Measurements from ENCODE around the gene RPTOR. TPM values are rescaled to one million over a fixed set of nuclear protein-coding genes. Genes with fewer than 3 reads are reported as not detected.

Gene RPTOR
- total RNA-seq, 1 donor from 2014 or later = 62.4 TPM

DNA sequence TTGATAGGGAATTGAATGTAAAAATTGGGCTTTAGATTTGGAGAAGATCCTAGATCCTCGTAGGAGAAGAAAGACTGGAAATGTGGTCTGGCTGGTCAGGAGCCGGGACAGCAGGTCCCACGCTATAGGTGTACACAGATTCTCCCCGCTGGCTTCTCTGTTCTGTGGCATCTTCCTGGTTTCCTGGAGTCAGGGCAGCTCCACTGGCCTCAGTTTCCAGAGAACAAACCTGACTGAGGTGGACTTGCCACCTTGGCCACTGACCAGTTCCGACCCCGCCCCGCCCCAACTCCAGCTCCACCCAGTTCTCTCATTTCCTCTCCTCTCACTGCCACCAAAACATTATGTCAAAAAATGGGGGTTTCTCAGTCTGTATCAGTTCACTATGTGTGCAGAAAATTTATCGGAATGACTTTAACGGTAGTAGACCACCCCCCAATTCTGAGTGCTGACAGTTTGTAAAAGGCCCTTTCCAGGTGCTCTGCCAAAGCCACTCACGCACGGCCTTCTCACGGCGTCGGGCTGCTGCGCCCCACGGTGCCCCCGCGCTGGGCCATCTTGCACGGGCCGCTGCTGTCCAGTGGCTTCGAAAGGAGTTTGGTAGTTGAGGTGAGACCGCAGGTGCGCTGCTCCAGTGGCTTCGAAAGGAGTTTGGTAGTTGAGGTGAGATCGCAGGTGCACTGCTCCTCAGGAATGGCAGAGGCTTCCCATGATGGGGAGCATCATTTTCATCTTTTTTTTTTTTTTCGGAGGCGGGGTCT is 285.6 kb downstream of the RPTOR start:
- Mint-ChIP-seq H3K36me3 (ENCODE audit: low read depth) (peaks cover 53% of the 10 kb centered on the region), H3K9me3 (no peaks in the 10 kb centered on the region), H3K4me1 (ENCODE audit: low read depth) (peaks cover 51% of the 10 kb centered on the region), H3K27ac (peak overlapping the region; percentile 20), H3K4me3 (ENCODE audit: low read depth) (no peak overlapping the region), H3K27me3 (ENCODE audit: low read depth) (no peaks in the 10 kb centered on the region)
- intact Hi-C loops (cut with micrococcal nuclease) = no loop called here
- DNase-seq (ENCODE audit: low spot score) = no peak

DNA sequence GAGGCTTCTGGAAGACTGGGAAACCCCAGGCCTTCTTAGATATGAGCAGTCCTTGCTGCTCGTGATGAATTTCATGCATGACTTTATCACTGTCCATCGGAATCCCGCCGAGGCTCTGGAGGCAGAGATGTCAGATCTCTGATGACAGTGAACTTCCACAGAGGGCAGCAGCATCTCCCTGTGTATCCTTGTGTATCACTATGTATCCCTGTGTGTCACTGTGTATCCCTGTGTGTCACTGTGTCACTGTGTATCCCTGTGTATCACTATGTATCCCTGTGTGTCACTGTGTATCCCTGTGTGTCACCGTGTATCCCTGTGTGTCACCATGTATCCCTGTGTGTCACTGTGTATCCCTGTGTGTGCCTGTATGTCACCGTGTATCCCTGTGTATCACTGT is 286.9 kb downstream of the RPTOR start:
- peak overlapping the region; percentile 57 for H3K4me3 Mint-ChIP-seq (ENCODE audit: low read depth)

DNA sequence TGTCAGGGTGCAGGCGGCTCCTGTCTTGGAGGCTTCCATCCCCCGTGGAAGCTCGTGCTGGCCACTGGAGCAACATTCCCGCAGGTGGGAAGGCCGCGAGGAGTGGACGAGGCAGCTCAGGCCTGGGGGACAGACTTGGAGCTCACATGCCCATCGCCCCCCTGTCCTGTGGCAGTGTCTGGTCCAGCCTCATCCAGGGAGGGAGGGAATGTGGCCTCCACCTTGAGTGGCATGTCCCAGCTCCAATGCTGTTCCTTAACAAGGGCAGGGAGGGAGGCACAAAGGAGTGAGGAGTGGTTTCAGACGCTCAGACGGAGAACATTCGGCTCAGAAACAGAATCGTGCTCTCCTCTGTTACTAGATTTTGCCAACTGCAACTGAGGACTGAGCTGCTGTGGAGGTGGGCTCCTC is 287.6 kb downstream of the RPTOR start:
- intact Hi-C loops (cut with micrococcal nuclease) = loop anchor here (1.0 to 2.0 kb wide), 3 partner anchors 15 to 45 kb away; no protein-coding TSS in a partner anchor
- no peaks in the 10 kb centered on the region for H3K27me3 Mint-ChIP-seq (ENCODE audit: low read depth)
- H3K27ac Mint-ChIP-seq = peak overlapping the region; percentile 94
- no peak for DNase-seq (ENCODE audit: low spot score)
- H3K9me3 Mint-ChIP-seq = no peaks in the 10 kb centered on the region
- H3K4me1 Mint-ChIP-seq (ENCODE audit: low read depth) = peaks cover 51% of the 10 kb centered on the region
- peak overlapping the region; percentile 77 for H3K4me3 Mint-ChIP-seq (ENCODE audit: low read depth)
- H3K36me3 Mint-ChIP-seq (ENCODE audit: low read depth) = peaks cover 49% of the 10 kb centered on the region

More for the DNA sequence above, 286.9 kb downstream of the RPTOR start:
- Mint-ChIP-seq H3K27me3 (ENCODE audit: low read depth) (no peaks in the 10 kb centered on the region), H3K9me3 (no peaks in the 10 kb centered on the region), H3K4me1 (ENCODE audit: low read depth) (peaks cover 56% of the 10 kb centered on the region), H3K36me3 (ENCODE audit: low read depth) (peaks cover 55% of the 10 kb centered on the region), H3K27ac (peak overlapping the region; percentile 94)
- intact Hi-C loops (cut with micrococcal nuclease) = no loop called here
- DNase-seq (ENCODE audit: low spot score) = no peak

DNA sequence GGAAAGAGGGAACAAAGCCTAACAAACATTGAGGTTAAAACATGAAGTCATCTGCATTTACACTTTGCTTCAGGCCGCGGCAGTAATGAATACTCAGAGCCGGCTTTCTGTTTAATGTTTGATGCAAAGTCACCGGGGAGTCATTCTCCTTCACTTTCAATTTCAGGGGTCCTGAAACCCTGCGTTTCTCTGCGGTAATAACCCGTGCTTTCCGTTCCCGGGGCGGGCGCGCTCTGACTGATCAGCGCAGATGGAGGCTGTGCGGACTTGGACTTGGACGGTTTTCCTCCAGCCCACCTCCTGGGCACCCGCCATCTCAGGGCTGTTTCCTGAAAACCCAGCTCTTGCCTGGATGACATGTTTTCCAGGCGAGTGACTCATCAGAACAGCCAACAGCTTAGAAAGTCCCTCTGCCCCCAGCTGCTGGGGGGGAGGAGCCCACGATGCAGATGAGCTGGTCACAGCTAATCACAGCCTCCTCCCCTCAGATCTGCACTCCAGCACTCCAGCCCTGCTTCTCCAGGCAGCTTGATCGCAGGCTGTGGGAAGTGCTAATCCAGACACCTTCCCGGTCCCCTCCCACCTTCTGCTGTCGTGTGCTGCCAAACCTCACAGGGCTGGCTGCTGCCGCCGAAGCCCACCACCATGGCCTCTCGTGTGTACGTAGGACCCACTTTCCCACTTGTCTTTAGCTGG is 288.4 kb downstream of the RPTOR start:
- Mint-ChIP-seq H3K27me3 (ENCODE audit: low read depth) (no peaks in the 10 kb centered on the region), H3K27ac (peak overlapping the region; percentile 94), H3K9me3 (no peaks in the 10 kb centered on the region), H3K4me3 (ENCODE audit: low read depth) (peak overlapping the region; percentile 77), H3K36me3 (ENCODE audit: low read depth) (peaks cover 43% of the 10 kb centered on the region), H3K4me1 (ENCODE audit: low read depth) (peaks cover 47% of the 10 kb centered on the region)
- intact Hi-C loops (cut with micrococcal nuclease) = loop anchor here (1.0 to 2.0 kb wide), 6 partner anchors 14 to 72 kb away; no protein-coding TSS in a partner anchor
- DNase-seq (ENCODE audit: low spot score) = peak; percentile 83

DNA sequence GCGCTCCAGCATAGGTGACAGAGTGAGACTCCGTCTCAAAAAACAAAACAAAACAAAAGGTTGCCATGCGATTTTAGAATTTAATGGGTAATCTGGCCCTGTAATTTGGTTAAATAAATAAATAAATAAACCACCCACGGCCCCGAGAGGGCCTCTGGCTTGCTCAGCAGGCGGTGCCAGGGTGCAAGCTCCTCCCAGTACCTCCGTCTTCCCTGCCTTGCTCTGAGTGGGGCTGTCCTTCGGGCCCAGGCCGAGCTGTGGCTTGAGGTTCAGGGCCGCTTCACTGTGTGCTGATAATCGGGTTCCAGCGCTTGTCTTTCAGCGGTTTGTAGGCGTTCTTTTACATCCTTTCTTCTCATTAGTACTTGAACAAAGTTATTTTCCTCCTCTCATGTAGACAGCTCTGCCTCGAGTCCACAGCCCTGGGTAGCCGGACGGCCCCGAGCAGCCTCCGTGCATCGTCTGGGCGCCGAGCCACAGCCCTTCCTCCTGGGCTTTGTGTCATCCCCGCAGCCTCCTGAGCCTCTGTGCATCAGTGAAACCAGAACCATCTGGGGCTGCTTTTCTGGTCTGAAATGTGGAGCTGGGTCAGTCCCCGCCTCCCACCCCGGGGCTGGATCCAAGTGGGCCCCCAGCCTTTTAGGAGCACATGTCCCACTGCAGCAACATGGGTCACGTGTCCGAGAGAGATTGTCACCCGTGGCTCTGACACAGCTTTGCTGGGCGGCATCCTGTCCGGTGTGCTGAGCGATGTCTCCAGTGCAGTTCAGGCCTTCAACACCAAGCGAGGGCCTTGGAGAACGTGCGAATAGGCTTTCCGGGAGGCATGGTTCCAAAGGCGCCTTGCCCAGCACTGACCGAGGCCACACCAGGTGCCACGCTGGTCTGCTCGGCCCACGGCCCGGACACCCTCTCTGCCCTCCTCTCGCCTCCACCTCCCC is 289.6 kb downstream of the RPTOR start:
- Mint-ChIP-seq H3K9me3 (no peaks in the 10 kb centered on the region), H3K4me3 (ENCODE audit: low read depth) (peak overlapping the region; percentile 14), H3K4me1 (ENCODE audit: low read depth) (peaks cover 47% of the 10 kb centered on the region), H3K27ac (peak overlapping the region; percentile 70), H3K27me3 (ENCODE audit: low read depth) (no peaks in the 10 kb centered on the region), H3K36me3 (ENCODE audit: low read depth) (peaks cover 52% of the 10 kb centered on the region)
- DNase-seq (ENCODE audit: low spot score) = no peak
- intact Hi-C loops (cut with micrococcal nuclease) = loop anchor here (1.0 to 2.0 kb wide), 4 partner anchors 22 to 73 kb away; no protein-coding TSS in a partner anchor

DNA sequence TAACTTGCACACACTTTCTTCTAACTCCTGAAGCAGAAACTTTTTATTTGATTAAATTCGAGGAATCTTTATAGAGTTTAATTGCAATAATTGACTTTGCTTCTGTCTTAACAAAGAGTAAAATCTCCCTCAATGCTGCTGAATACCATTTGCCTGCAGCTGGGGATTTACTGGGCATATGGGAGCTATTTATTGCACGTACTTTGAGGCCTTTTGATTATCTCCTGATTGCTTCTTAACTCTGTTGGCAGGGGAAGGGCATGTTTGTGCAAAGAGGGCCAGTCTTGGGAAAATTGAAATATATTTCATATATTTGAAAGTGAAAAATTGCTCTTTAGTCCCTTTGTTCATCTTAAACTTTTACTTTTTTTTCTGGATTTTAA is 290.2 kb downstream of the RPTOR start:
- no peak for DNase-seq (ENCODE audit: low spot score)
- peak overlapping the region; percentile 64 for H3K27ac Mint-ChIP-seq
- intact Hi-C loops (cut with micrococcal nuclease) = no loop called here
- peaks cover 49% of the 10 kb centered on the region for H3K36me3 Mint-ChIP-seq (ENCODE audit: low read depth)
- peaks cover 44% of the 10 kb centered on the region for H3K4me1 Mint-ChIP-seq (ENCODE audit: low read depth)
- no peaks in the 10 kb centered on the region for H3K27me3 Mint-ChIP-seq (ENCODE audit: low read depth)
- no peaks in the 10 kb centered on the region for H3K9me3 Mint-ChIP-seq
- H3K4me3 Mint-ChIP-seq (ENCODE audit: low read depth) = no peak overlapping the region

DNA sequence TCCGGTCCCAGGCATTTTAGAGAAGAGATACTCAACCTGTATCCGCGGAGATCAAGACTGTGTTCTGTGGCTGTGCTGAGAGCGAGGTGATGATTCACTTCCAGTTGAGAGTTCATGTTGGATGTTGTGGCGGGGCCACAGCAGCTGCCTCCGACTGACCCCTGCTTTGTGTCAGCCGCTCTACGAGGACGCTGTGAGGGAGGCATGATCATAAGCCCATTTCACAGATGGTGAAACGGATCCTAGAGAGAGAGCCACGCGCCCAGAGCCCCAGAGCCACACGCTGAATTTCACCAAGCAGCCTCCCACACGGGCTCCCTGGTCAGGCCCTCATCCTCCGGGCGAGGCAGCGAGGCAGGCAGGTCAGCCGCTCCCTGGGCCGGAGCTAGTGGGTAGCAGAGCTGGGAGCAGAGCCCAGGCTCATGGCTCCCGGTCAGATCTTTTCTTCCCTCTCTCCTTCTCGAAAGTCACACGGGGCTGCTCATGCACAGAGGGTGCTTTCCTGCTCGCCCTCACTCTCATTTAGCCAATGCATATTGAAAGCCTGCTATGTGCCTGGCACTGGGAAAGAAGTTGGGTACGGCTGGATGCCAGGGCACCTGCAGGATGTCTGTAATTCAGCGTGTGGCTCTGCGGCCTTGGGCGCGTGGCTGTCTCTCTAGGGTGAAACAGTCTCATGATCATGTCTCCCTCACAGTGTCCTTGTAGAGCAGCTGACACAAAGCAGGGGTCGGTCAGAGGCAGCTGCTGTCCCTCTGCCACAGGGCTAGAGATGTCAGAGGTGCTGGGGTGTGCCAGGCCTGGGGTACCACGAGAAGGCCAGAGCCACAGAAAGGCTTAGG is 291.4 kb downstream of the RPTOR start:
- Mint-ChIP-seq H3K4me3 (ENCODE audit: low read depth) (no peak overlapping the region), H3K9me3 (no peaks in the 10 kb centered on the region), H3K4me1 (ENCODE audit: low read depth) (peaks cover 36% of the 10 kb centered on the region), H3K27me3 (ENCODE audit: low read depth) (no peaks in the 10 kb centered on the region), H3K36me3 (ENCODE audit: low read depth) (peaks cover 37% of the 10 kb centered on the region), H3K27ac (peak overlapping the region; percentile 65)
- intact Hi-C loops (cut with micrococcal nuclease) = no loop called here
- DNase-seq (ENCODE audit: low spot score) = no peak

DNA sequence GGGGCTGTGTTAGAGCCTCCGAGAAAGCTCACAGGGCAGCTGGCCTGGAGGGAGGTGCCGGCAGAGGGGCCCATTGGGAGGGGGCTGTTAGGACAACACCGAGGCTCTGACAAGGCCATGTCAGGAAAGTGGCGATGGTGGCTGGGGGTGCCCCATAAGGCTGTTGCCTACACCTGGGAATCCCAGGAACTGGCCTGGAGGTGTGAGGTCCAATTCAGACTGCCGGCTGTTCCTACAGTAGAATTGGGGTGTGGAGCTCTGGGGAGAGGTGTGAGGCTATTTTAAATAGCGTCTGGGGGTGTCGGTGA is 292.0 kb downstream of the RPTOR start:
- Mint-ChIP-seq H3K27ac (peak overlapping the region; percentile 28), H3K4me3 (ENCODE audit: low read depth) (no peak overlapping the region), H3K4me1 (ENCODE audit: low read depth) (peaks cover 31% of the 10 kb centered on the region), H3K36me3 (ENCODE audit: low read depth) (peaks cover 32% of the 10 kb centered on the region), H3K27me3 (ENCODE audit: low read depth) (no peaks in the 10 kb centered on the region), H3K9me3 (no peaks in the 10 kb centered on the region)
- no peak for DNase-seq (ENCODE audit: low spot score)
- intact Hi-C loops (cut with micrococcal nuclease) = no loop called here

DNA sequence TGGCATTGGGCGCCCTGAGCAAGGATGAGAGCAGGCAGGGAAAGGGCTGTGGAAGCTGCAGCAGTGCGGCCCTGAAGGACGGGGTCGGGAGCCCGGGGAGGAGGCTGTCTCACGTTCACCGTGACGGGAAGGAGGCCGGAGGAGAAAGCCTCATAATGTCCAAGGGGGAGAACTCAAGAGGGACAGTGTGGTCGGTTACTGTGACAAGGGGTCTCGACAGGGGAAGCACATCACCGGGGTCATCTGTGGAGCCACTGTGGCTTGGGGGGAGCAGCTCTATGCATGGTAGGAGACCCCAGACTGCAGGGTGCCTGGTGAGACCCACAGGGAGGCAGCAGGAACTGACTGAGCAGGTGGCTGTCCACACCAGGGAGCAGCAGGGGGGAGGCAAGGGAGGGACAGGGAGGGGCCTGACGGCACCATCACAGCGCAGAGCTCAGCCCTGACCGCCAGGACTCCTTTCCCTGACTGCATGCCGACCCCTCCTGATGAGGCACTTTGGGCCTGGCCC is 292.4 kb downstream of the RPTOR start:
- Mint-ChIP-seq H3K4me1 (ENCODE audit: low read depth) (peaks cover 27% of the 10 kb centered on the region), H3K27me3 (ENCODE audit: low read depth) (no peaks in the 10 kb centered on the region), H3K4me3 (ENCODE audit: low read depth) (no peak overlapping the region), H3K27ac (peak overlapping the region; percentile 28), H3K9me3 (no peaks in the 10 kb centered on the region), H3K36me3 (ENCODE audit: low read depth) (peaks cover 29% of the 10 kb centered on the region)
- intact Hi-C loops (cut with micrococcal nuclease) = no loop called here
- no peak for DNase-seq (ENCODE audit: low spot score)

DNA sequence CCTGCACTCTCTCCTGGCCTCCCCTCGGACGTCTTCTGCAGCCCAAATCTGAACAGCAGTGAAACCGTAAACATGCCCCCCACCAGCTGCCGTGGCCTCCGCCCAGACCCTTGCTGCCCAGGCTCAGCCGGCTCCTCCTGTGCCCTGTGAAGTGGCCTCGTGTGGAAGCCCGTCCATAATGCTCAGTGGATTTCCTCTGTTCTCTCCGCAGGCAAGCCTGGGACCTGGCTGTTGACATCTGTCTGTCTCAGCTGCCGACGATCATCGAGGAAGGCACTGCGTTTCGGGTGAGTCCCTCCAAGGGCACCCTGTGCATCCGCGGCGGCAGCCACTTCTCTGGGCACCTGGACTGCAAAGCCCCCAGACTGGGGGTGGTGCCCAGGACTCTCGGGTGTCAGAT is 293.1 kb downstream of the RPTOR start:
- H3K36me3 Mint-ChIP-seq (ENCODE audit: low read depth) = peaks cover 29% of the 10 kb centered on the region

DNA sequence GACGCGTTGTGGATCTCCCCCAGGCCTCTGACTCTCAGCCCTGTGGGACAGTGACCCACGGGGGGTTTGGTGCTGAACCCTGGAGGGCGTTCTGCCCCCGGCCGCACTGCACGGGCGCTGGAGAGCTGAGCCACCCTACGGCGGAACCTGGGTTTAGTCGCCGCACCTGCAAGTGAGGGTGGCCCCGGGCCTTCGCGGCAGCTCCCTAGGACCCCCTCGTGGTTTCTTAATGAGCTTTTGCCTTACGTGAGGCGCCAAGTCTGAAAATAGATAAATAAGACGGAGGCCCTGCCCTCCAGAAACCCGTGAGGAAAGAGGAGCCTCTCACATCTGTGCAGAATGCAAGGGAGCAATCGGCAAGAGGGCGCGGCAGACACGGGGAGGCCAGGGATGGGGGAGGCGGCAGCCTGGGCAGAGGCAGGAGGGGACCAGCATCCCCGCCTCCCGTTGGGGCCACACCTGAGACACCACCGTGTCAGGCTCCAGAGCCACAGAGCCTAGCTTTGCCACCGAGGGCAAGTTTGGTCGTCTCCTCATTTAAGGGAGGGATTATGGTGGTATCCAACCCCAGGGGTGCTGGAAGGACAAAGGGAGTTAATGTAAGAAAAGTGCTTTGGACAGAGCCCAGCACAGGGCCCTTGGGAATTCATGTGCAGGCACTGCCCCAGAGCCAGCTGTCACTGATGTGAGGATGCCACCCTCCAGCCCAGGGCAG is 293.8 kb downstream of the RPTOR start:
- H3K36me3 Mint-ChIP-seq (ENCODE audit: low read depth) = peaks cover 26% of the 10 kb centered on the region
- intact Hi-C loops (cut with micrococcal nuclease) = no loop called here
- H3K4me3 Mint-ChIP-seq (ENCODE audit: low read depth) = no peak overlapping the region

More for the DNA sequence above, 293.1 kb downstream of the RPTOR start:
- Mint-ChIP-seq H3K4me1 (ENCODE audit: low read depth) (peaks cover 21% of the 10 kb centered on the region), H3K9me3 (no peaks in the 10 kb centered on the region), H3K27ac (no peak overlapping the region), H3K27me3 (ENCODE audit: low read depth) (no peaks in the 10 kb centered on the region), H3K4me3 (ENCODE audit: low read depth) (no peak overlapping the region)
- intact Hi-C loops (cut with micrococcal nuclease) = no loop called here
- DNase-seq (ENCODE audit: low spot score) = no peak

More for the DNA sequence above, 293.8 kb downstream of the RPTOR start:
- Mint-ChIP-seq H3K4me1 (ENCODE audit: low read depth) (peaks cover 19% of the 10 kb centered on the region), H3K9me3 (no peaks in the 10 kb centered on the region), H3K27me3 (ENCODE audit: low read depth) (no peaks in the 10 kb centered on the region), H3K27ac (no peak overlapping the region)
- no peak for DNase-seq (ENCODE audit: low spot score)
